SHP77 (cell line): ENCODE measurements around the gene TBC1D3E.
"Not testable (repeated sequence)": the region's sequence is repeated elsewhere in the genome, so short reads cannot be mapped to it uniquely, and the experiment has no call there.

Source experiments
- DNase-seq, 2 experiments: peaks; one replicate each; lab custom pipeline; 2025; lab: John Stamatoyannopoulos, UW

The TBC1D3E gene

DNA sequence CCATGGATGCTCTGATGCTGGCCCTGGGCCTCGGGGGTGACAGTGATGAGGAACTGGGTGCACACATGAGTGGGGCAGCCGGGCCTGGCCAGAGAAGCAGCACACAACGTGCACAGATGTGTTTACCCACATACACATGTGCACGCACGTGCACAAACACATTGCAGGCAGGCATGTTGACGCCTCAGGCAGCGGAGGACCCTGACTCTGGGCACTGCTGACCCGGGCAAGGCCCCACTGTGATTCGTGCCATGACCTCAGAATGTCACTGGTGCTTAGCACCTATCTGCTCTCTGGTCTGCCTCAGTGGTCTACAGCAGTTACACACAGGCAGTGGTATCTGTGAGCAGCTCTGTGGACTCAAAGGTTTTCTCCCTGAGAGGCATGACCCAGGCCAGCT lies at the start of gene TBC1D3E:
Gene TBC1D3E (plus strand): TSS at position 301 of the 400 bp plus-strand sequence. CDS start 1,545 bp downstream, outside the sequence.
- not testable (repeated sequence) for DNase-seq

DNA sequence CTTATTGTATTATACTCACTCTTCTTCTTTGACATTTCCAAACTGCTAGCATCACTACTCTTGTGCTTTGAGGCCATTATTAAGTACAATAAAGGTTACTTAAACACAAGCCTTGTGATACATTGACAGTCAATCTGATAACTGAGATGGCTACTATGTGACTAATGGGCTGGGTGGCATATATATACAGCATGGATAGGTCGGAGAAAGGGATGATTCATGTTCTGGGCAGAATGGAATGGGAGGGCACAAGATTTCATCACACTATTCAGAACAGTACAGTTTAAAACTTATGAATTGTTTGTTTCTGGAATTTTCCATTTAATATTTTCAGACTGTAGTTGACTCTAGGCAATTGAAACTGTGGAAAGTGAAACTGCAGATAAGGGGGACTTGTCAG lies 40.4 kb upstream of the TBC1D3E start:
- DNase-seq: not testable (repeated sequence)

DNA sequence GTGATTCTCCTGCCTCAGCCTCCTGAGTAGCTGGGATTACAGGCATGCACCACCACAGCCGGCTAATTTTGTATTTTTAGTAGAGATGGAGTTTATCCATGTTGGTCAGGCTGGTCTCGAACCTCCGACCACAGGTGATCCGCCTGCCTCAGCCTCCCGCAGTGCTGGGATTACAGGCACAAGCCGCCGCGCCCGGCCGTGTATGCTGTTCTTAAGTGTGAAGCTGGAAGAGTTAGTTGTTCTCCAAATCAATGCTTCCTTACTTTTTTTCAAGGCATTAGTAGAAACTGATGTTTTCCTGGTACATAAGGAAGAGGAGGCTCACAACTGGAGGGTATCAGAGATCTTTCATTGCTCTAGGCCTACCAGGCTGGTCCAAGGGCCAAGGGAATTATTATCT lies 39.6 kb upstream of the TBC1D3E start:
- DNase-seq: not testable (repeated sequence)

DNA sequence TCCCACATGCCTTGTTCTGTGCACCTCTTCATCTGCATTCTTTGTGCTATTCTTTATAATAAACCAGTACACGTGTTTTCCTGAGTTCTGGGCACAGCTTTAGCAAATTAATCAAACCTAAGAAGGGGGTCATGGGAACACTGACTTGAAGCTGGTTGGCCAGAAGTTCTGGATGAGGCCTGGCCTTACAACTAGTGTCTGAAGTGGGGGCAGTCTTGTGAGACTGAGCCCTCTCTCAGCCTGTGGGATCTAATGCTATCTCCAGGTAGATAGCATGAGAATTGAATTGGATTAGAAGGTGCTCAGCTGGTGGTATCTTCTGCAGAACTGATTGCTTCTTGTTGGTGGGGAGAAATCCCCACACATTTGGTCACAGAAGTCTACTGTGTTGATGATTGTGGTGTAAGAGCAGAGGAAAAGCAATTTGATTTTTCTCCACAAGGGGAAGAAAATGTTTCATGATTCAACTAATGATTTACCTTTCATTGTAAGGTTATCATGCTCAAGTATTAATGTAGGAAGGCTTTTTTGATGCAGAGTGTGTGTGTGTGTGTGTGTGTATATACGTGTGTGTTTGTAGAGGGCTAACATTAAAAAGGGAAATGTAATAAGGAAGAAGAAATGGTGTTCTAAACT lies 33.6 kb upstream of the TBC1D3E start:
- DNase-seq: not testable (repeated sequence)

DNA sequence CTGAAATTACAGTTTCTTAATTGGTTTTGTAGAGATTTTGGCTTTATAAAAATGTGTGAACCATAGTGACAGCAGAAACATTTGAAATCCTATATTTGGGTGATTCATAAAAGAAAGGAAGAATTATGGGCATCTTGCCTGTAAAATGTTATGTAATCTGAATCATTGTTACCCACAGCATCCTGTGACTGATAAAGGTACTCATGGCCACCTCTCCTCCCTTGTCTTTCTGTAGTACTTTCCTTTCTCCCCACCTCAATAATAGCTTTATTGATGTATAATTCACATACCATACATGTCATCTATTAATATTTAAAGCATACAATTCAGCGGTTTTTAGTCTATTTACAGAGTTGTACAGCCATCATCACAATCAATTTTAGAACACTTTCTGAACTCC lies 28.5 kb upstream of the TBC1D3E start:
- not testable (repeated sequence) for DNase-seq

DNA sequence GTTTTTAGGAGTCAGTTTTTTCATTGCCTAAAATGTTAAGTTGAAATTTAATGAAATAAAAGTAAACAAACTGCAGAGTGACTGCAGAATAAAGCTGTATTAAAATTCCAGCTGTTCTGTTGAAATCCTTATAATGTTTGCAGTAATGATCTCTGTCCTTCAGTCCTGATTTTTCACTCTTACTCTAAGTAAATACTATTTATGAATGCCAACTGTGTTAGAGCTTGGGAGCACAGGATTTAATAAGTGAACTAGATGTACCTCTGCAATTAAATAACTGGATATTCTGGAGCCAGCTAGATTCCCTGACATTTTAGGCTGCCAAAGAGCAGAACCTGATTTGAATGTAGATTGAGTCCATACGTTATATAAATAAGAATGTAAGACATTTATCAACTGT lies 7.9 kb upstream of the TBC1D3E start:
- not testable (repeated sequence) for DNase-seq

DNA sequence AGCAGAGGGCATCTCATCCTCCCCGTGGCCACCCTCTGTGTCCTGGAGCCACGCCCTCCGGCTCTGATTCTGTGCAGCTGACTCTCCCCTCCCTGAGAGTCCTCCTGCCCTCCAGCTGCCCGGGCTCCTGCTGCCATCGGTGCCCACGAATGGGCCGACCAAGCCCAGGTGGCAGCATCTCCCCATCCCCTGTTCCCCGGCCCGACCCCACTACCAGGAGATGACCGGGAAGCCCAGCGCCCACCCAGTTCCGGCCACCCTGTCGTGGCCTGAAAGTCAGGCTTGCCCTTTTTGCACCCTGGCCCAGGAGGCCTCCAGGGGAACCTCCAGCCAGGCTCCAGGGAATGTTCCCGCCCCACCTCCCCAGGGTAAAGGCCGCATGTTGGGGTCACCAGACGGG lies 7.1 kb downstream of the TBC1D3E start:
- DNase-seq: not testable (repeated sequence)
